HepG2 (cell line): ENCODE results near the gene GCNT2.

ENCODE experiments used
- MXD4 ChIP-seq: IDR thresholded peaks from 2 replicates; pipeline ENCODE4 v1.6.1; 2016; ENCODE audit warnings: mild to moderate bottlenecking, missing biosample characterization, missing genetic modification reagents
- POLR2AphosphoS5 ChIP-seq: IDR thresholded peaks from 2 replicates; pipeline ENCODE4 v1.6.1; 2012; ENCODE audit warnings: low read depth, low read length
- TARDBP ChIP-seq: sonication (generic); formaldehyde crosslinking; IDR thresholded peaks from 2 replicates; pipeline ENCODE4 v1.8.0; 2022; ENCODE audit warnings: mild to moderate bottlenecking, missing genetic modification reagents
- ZNF740 ChIP-seq: sonication (generic); formaldehyde crosslinking; IDR thresholded peaks from 2 replicates; pipeline ENCODE4 v1.4.0; 2020; ENCODE audit warnings: missing genetic modification reagents
- ZNF850 ChIP-seq: sonication (generic); formaldehyde crosslinking; conservative IDR thresholded peaks from 2 replicates; pipeline ENCODE4 v1.9.0; 2021; ENCODE audit warnings: mild to moderate bottlenecking, missing genetic modification reagents

- TF ChIP-seq MXD4 (CRISPR knock-in tag) (no peak), TARDBP (no peak), POLR2AphosphoS5 (no peak), ZNF850 (no peak), ZNF740 (CRISPR knock-in tag) (no peak)
Observed at GRCh38 chr6:10624836-10625235, 103.7 kb downstream of the GCNT2 start.
